ENCODE data around the gene PRR33. TPM values are rescaled to one million over a fixed set of nuclear protein-coding genes. Genes with fewer than 3 reads are reported as not detected.

The PRR33 gene
- total RNA-seq, 5 donors from 2014 or later (not counting 1 experiment from before 2014, with no cell fraction given) = 0.10 to 0.12 TPM; not detected in 3

DNA sequence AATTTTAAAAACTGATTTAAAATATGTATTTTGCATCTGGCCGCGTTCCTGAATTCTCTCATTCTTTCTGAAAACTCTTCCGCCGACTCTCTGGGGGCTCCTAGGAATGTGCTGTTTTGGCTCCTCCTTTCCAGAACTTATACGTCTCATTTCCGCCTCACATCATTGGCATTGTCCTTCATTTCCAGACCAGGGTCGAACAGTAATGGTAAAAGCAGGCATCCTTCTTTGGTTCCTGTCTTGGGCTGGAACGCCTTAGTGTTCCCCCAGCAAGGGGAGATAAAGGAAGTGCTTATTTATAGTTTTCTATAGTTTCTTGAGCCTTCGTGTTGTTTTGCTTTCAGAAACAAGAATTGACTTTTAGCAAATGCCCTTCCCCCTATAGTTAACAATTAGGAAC is 16.9 kb upstream of the PRR33 start:
- Histone ChIP-seq H3K27me3 (replicated peaks in 1 of 2; ENCODE audit: control insufficient read depth in 2 of 2, extremely low read depth in 1 of 2, insufficient read depth in 2 of 2, low read length in 1 of 2) (peaks cover 0 to 17% of the 10 kb centered on the region in 2 experiments), H3K9me3 (no peaks in the 10 kb centered on the region), H3K36me3 (ENCODE audit: control insufficient read depth in 2 of 2, extremely low read depth in 1 of 2, insufficient read depth in 1 of 2, low read length in 1 of 2) (no peaks in the 10 kb centered on the region), H3K4me1 (ENCODE audit: control insufficient read depth in 1 of 2, extremely low read depth in 1 of 2, insufficient read depth in 2 of 2, low read length in 2 of 2) (no peaks in the 10 kb centered on the region), H3K27ac (ENCODE audit: low read length) (no peak overlapping the region), H3K4me3 (ENCODE audit: control insufficient read depth in 1 of 2, extremely low read depth in 1 of 2, low read length in 1 of 2) (no peak overlapping the region)
- H3K4me3 Mint-ChIP-seq = no peak overlapping the region
- ATAC-seq (replicated peaks in 1 of 4) (no peak), DNase-seq (no peak)
- WGBS (ENCODE audit: insufficient coverage) = 100% methylated on average over 4 of the region's 9 CpGs
- no peaks in the 10 kb centered on the region for H3K36me3 Mint-ChIP-seq
- no peaks in the 10 kb centered on the region for H3K9me3 Mint-ChIP-seq
- CTCF ChIA-PET = no interaction called here
- H3K27me3 Mint-ChIP-seq = peaks cover 0 to 17% of the 10 kb centered on the region in 2 donors
- POLR2A ChIA-PET = interaction anchor here in 1 of 2 donors (0.7 kb wide), 1 partner anchor 15 kb away, joined by 6 read pairs; no protein-coding TSS in a partner anchor
- H3K4me1 Mint-ChIP-seq = no peaks in the 10 kb centered on the region
- no peak overlapping the region for H3K27ac Mint-ChIP-seq

- POLR2A ChIA-PET = interaction anchor here (0.6 kb wide), 2 partner anchors 15 to 175 kb away, joined by 3 to 5 read pairs; partner anchors contain the start of gene PRR33 (in 1 of the 2)
- no peak for DNase-seq
- no peaks in the 10 kb centered on the region for H3K4me1 ChIP-seq (ENCODE audit: control insufficient read depth in 1 of 2, extremely low read depth in 1 of 2, insufficient read depth in 2 of 2, low read length in 2 of 2)
- H3K4me3 ChIP-seq (ENCODE audit: control insufficient read depth in 1 of 2, extremely low read depth in 1 of 2, low read length in 1 of 2) = no peak overlapping the region
- H3K4me1 Mint-ChIP-seq = no peaks in the 10 kb centered on the region
- CTCF ChIA-PET = no interaction called here
- H3K27ac ChIP-seq (ENCODE audit: low read length) = no peak overlapping the region
- H3K27ac Mint-ChIP-seq = no peak overlapping the region
- H3K27me3 Mint-ChIP-seq = peaks cover 0 to 17% of the 10 kb centered on the region in 2 donors
- H3K27me3 ChIP-seq (replicated peaks in 1 of 2; ENCODE audit: control insufficient read depth in 2 of 2, extremely low read depth in 1 of 2, insufficient read depth in 2 of 2, low read length in 1 of 2) = peaks cover 0 to 20% of the 10 kb centered on the region in 2 experiments
- no peaks in the 10 kb centered on the region for H3K9me3 ChIP-seq
- H3K36me3 ChIP-seq (ENCODE audit: control insufficient read depth in 2 of 2, extremely low read depth in 1 of 2, insufficient read depth in 1 of 2, low read length in 1 of 2) = no peaks in the 10 kb centered on the region
- 85% methylated on average over 14 of the region's 14 CpGs for whole genome bisulfite sequencing (ENCODE audit: insufficient coverage)
- ATAC-seq (replicated peaks in 1 of 4) = no peak
- H3K36me3 Mint-ChIP-seq = no peaks in the 10 kb centered on the region
- H3K4me3 Mint-ChIP-seq = no peak overlapping the region
- H3K9me3 Mint-ChIP-seq = no peaks in the 10 kb centered on the region
Measured at GRCh38 chr11:1906611-1907423, 15.1 kb upstream of the PRR33 start.

- Mint-ChIP-seq H3K4me1 (no peaks in the 10 kb centered on the region), H3K27ac (no peak overlapping the region), H3K36me3 (no peaks in the 10 kb centered on the region), H3K4me3 (no peak overlapping the region), H3K9me3 (no peaks in the 10 kb centered on the region), H3K27me3 (peaks cover 0 to 17% of the 10 kb centered on the region in 2 donors)
- no peak for ATAC-seq (replicated peaks in 1 of 4)
- WGBS (ENCODE audit: insufficient coverage) = no CpG with 5 or more reads among the region's 5 CpGs
- Histone ChIP-seq H3K27me3 (replicated peaks in 1 of 2; ENCODE audit: control insufficient read depth in 2 of 2, extremely low read depth in 1 of 2, insufficient read depth in 2 of 2, low read length in 1 of 2) (peaks cover 0 to 20% of the 10 kb centered on the region in 2 experiments), H3K9me3 (no peaks in the 10 kb centered on the region), H3K4me3 (ENCODE audit: control insufficient read depth in 1 of 2, extremely low read depth in 1 of 2, low read length in 1 of 2) (no peak overlapping the region), H3K36me3 (ENCODE audit: control insufficient read depth in 2 of 2, extremely low read depth in 1 of 2, insufficient read depth in 1 of 2, low read length in 1 of 2) (no peaks in the 10 kb centered on the region), H3K4me1 (ENCODE audit: control insufficient read depth in 1 of 2, extremely low read depth in 1 of 2, insufficient read depth in 2 of 2, low read length in 2 of 2) (no peaks in the 10 kb centered on the region), H3K27ac (ENCODE audit: low read length) (no peak overlapping the region)
- DNase-seq = no peak
- ChIA-PET CTCF (no interaction called here), POLR2A (interaction anchor here in 1 of 2 donors (0.6 kb wide), 1 partner anchor 15 kb away, joined by 3 read pairs; the partner anchor contains the start of gene PRR33)
Measured at GRCh38 chr11:1906181-1906580, 14.5 kb upstream of the PRR33 start.

- Mint-ChIP-seq H3K9me3 (no peaks in the 10 kb centered on the region), H3K36me3 (no peaks in the 10 kb centered on the region), H3K4me1 (peaks cover 0 to 4% (median 0%) of the 10 kb centered on the region in 3 donors), H3K27ac (no peak overlapping the region), H3K4me3 (no peak overlapping the region), H3K27me3 (peaks cover 10% of the 10 kb centered on the region in 2 donors)
- Histone ChIP-seq H3K27me3 (replicated peaks in 1 of 2; ENCODE audit: control insufficient read depth in 2 of 2, extremely low read depth in 1 of 2, insufficient read depth in 2 of 2, low read length in 1 of 2) (peaks cover 0 to 18% of the 10 kb centered on the region in 2 experiments), H3K27ac (ENCODE audit: low read length) (no peak overlapping the region), H3K36me3 (ENCODE audit: control insufficient read depth in 2 of 2, extremely low read depth in 1 of 2, insufficient read depth in 1 of 2, low read length in 1 of 2) (no peaks in the 10 kb centered on the region), H3K4me1 (ENCODE audit: control insufficient read depth in 1 of 2, extremely low read depth in 1 of 2, insufficient read depth in 2 of 2, low read length in 2 of 2) (no peaks in the 10 kb centered on the region), H3K4me3 (ENCODE audit: control insufficient read depth in 1 of 2, extremely low read depth in 1 of 2, low read length in 1 of 2) (no peak overlapping the region), H3K9me3 (no peaks in the 10 kb centered on the region)
- ATAC-seq (replicated peaks in 1 of 4) = no peak
- no peak for DNase-seq
- CTCF ChIA-PET = no interaction called here
- no CpG with 5 or more reads among the region's 5 CpGs for WGBS (ENCODE audit: insufficient coverage)
- POLR2A ChIA-PET = no interaction called here
Measured at GRCh38 chr11:1899686-1900085, 8.0 kb upstream of the PRR33 start.

DNA sequence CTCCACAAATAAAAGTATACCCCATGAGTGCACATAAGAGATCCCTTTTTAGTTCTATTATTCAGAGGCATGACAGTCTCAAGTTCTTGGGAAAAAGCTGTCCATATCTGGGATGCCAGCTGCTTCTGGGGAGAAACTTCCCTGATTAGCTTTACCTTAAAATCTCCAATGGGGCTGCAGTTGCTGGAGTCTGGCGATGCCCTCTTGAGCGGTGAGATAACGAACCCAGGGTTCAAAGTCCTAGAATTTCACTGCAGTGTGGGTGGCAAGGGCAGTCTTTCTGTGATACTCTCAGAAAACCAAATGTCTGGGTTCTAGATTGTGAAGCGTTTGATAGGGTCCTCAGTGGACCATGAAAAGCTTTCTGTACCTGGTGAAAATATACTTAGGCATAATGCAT is 7.4 kb upstream of the PRR33 start:
- ATAC-seq (replicated peaks in 1 of 4) (no peak), DNase-seq (no peak)
- Histone ChIP-seq H3K4me3 (ENCODE audit: control insufficient read depth in 1 of 2, extremely low read depth in 1 of 2, low read length in 1 of 2) (no peak overlapping the region), H3K27me3 (replicated peaks in 1 of 2; ENCODE audit: control insufficient read depth in 2 of 2, extremely low read depth in 1 of 2, insufficient read depth in 2 of 2, low read length in 1 of 2) (peaks cover 0 to 18% of the 10 kb centered on the region in 2 experiments), H3K36me3 (ENCODE audit: control insufficient read depth in 2 of 2, extremely low read depth in 1 of 2, insufficient read depth in 1 of 2, low read length in 1 of 2) (no peaks in the 10 kb centered on the region), H3K27ac (ENCODE audit: low read length) (no peak overlapping the region), H3K4me1 (ENCODE audit: control insufficient read depth in 1 of 2, extremely low read depth in 1 of 2, insufficient read depth in 2 of 2, low read length in 2 of 2) (no peaks in the 10 kb centered on the region), H3K9me3 (no peaks in the 10 kb centered on the region)
- H3K36me3 Mint-ChIP-seq = no peaks in the 10 kb centered on the region
- no peak overlapping the region for H3K27ac Mint-ChIP-seq
- WGBS (ENCODE audit: insufficient coverage) = 93% methylated on average over 2 of the region's 4 CpGs
- CTCF ChIA-PET = no interaction called here
- no peak overlapping the region for H3K4me3 Mint-ChIP-seq
- peaks cover 0 to 4% (median 0%) of the 10 kb centered on the region in 3 donors for H3K4me1 Mint-ChIP-seq
- no peaks in the 10 kb centered on the region for H3K9me3 Mint-ChIP-seq
- POLR2A ChIA-PET = no interaction called here
- H3K27me3 Mint-ChIP-seq = peaks cover 10% of the 10 kb centered on the region in 2 donors

- DNase-seq (no peak), ATAC-seq (replicated peaks in 1 of 4) (no peak)
- Histone ChIP-seq H3K4me3 (ENCODE audit: control insufficient read depth in 1 of 2, extremely low read depth in 1 of 2, low read length in 1 of 2) (no peak overlapping the region), H3K27ac (ENCODE audit: low read length) (no peak overlapping the region), H3K36me3 (ENCODE audit: control insufficient read depth in 2 of 2, extremely low read depth in 1 of 2, insufficient read depth in 1 of 2, low read length in 1 of 2) (peaks cover 0 to 3% of the 10 kb centered on the region in 2 donors), H3K27me3 (replicated peaks in 1 of 2; ENCODE audit: control insufficient read depth in 2 of 2, extremely low read depth in 1 of 2, insufficient read depth in 2 of 2, low read length in 1 of 2) (peaks cover 0 to 12% of the 10 kb centered on the region in 2 experiments), H3K9me3 (no peaks in the 10 kb centered on the region), H3K4me1 (ENCODE audit: control insufficient read depth in 1 of 2, extremely low read depth in 1 of 2, insufficient read depth in 2 of 2, low read length in 2 of 2) (peaks cover 3 to 5% of the 10 kb centered on the region in 2 experiments)
- Mint-ChIP-seq H3K27ac (no peak overlapping the region), H3K9me3 (peaks cover 0 to 5% (median 0%) of the 10 kb centered on the region in 3 donors), H3K4me3 (peak overlapping the region in 1 of 3 donors; percentile 9), H3K27me3 (peaks cover 10% of the 10 kb centered on the region in 2 donors), H3K4me1 (peaks cover 4 to 20% (median 17%) of the 10 kb centered on the region in 3 donors), H3K36me3 (no peaks in the 10 kb centered on the region)
- WGBS (ENCODE audit: insufficient coverage) = 61% methylated on average over 11 of the region's 12 CpGs
- CTCF ChIA-PET = no interaction called here
- POLR2A ChIA-PET = no interaction called here
Measured at GRCh38 chr11:1896923-1897322, 5.2 kb upstream of the PRR33 start.

Data from T-cell (primary cell).